ENCODE measurements around the gene CASZ1. TPM values are rescaled to one million over a fixed set of nuclear protein-coding genes. Genes with fewer than 3 reads are reported as not detected.

The CASZ1 gene
- total and polyA plus RNA-seq, 4 experiments from 2014 or later: 0.13 to 8.8 (median 4.7) TPM

DNA sequence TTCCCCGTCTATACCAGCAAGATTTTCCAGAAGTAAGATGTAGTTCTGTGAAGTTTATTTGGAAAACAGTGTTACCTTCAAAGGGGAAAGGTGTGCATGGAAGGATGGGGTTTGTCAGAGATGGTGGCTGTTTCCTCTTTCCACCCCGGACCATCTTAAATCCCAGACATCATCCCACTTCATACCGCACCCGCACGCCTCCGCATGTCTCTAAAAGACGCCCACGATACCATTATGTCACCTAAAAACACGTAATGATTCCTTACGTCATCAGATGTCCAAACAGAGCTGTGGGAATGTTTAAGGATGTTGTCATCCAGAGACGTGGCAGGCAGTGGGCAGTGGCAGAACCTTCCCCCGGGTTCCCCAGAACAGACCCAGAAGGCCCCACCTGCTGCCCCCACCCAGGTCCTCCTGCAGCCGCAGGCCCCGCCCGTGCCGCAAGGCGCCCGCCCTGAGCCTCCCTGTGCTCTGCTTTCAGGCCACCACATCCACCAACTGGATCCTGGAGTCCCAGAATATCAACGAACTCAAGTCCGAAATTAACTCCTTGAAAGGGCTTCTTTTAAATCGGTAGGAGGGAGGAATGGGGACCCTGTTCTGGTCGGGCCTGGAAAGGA, 169.5 kb downstream of the CASZ1 start:
- Histone ChIP-seq H3K36me3 (ENCODE audit: insufficient read depth, low read length) (peaks cover 16% of the 10 kb centered on the region), H3K9me3 (ENCODE audit: control insufficient read depth in 1 of 2, low read length in 2 of 2) (no peaks in the 10 kb centered on the region), H3K27me3 (ENCODE audit: insufficient read depth, low read length) (no peaks in the 10 kb centered on the region), H3K27ac (ENCODE audit: low read depth, low read length) (no peak overlapping the region), H3K4me3 (ENCODE audit: low read length in 2 of 2) (no peak overlapping the region), H3K4me1 (ENCODE audit: insufficient read depth, low read length) (no peaks in the 10 kb centered on the region)
- Mint-ChIP-seq H3K9me3 (no peaks in the 10 kb centered on the region), H3K4me3 (no peak overlapping the region), H3K4me1 (no peaks in the 10 kb centered on the region), H3K36me3 (peaks cover 23 to 35% of the 10 kb centered on the region in 2 donors), H3K27me3 (no peaks in the 10 kb centered on the region), H3K27ac (no peak overlapping the region)
- ChIA-PET POLR2A (ENCODE audit: partially characterized antibody) (no interaction called here), CTCF (ENCODE audit: partially characterized antibody) (no interaction called here)
- intact Hi-C loops (cut with micrococcal nuclease): no loop called here
- no peak for DNase-seq

DNA sequence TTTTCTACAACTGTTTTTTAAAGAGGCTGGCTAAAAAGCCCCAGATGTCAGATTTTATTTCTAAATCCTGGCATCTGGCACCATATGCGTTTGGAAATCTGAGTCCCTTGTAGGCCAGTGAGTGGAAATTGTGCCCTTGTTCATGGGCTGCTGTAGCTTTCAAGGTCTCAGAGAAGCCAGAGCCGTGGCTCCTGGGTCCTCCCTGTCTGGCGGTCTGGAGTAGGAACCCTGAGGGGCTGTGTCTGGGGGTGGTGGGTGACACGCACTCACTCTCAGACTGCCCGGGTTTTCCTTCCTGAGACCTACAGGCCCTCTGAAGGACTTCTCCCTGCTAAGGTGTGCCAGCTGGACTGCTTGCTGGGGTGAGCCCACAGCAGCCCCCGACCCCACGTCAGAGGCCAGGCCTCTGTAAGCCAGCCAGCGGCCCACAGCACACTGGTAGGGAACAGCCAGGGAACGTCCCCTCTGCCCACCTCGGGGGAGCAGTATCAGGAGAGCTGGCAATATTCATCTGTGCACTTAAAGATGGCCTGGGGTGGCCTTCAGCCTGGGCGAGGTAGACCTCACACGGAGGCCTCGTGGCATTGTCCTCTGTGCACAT, 170.2 kb downstream of the CASZ1 start:
- ChIA-PET CTCF (ENCODE audit: partially characterized antibody) (no interaction called here), POLR2A (ENCODE audit: partially characterized antibody) (no interaction called here)
- H3K27me3 ChIP-seq (ENCODE audit: insufficient read depth, low read length): no peaks in the 10 kb centered on the region
- no peak for DNase-seq
- peaks cover 23 to 35% of the 10 kb centered on the region in 2 donors for H3K36me3 Mint-ChIP-seq
- no peaks in the 10 kb centered on the region for H3K27me3 Mint-ChIP-seq
- H3K36me3 ChIP-seq (ENCODE audit: insufficient read depth, low read length): peaks cover 18% of the 10 kb centered on the region
- H3K4me3 Mint-ChIP-seq: no peak overlapping the region
- H3K4me3 ChIP-seq (ENCODE audit: low read length in 2 of 2): no peak overlapping the region
- no peak overlapping the region for H3K27ac ChIP-seq (ENCODE audit: low read depth, low read length)
- no peaks in the 10 kb centered on the region for H3K4me1 ChIP-seq (ENCODE audit: insufficient read depth, low read length)
- H3K27ac Mint-ChIP-seq: no peak overlapping the region
- H3K4me1 Mint-ChIP-seq: no peaks in the 10 kb centered on the region
- intact Hi-C loops (cut with micrococcal nuclease): no loop called here
- no peaks in the 10 kb centered on the region for H3K9me3 Mint-ChIP-seq
- H3K9me3 ChIP-seq (ENCODE audit: control insufficient read depth in 1 of 2, low read length in 2 of 2): no peaks in the 10 kb centered on the region

DNA sequence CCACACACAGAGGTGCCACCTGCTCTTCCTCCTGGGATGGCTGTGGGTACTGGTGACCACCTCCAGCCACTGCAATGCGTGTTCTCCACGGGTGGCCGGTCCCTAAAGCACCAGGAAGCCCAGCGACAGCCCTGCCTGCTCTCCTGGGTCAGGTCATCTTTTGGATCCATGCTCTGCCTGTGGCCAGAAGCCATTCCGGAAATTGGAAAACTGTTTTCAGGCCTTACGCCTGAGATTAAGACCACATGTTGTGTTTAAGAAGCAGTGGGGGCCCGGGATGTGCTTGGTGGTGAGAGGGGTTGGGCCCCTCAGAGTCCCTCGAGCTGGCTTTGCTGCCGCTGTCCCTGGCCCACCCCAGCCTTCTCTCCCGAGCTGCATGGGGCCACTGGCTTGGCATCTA, 170.9 kb downstream of the CASZ1 start:
- H3K36me3 Mint-ChIP-seq: peaks cover 23 to 33% of the 10 kb centered on the region in 2 donors
- intact Hi-C loops (cut with micrococcal nuclease): no loop called here
- no peaks in the 10 kb centered on the region for H3K9me3 Mint-ChIP-seq

DNA sequence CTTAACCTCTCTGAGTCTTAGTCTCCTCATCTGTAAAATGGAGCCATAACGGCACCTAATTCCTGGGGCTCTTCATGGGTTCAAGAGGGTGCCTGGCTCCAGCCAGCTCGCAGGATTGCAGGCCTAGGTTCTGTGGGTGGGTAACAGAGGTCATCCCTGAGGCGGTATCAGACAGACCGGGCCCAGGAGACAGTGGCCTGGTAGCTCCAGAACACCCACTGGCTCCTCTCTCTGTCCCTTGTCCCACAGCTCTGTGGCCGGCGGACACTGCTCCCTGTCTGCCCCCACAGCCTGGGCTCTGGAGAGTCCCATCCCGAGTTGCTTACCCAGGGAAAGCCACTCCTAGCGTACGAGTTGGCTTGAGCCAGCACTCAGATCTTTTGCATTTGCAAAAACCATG, 171.4 kb downstream of the CASZ1 start:
- H3K9me3 Mint-ChIP-seq: no peaks in the 10 kb centered on the region
- no peaks in the 10 kb centered on the region for H3K9me3 ChIP-seq (ENCODE audit: control insufficient read depth in 1 of 2, low read length in 2 of 2)
- ChIA-PET CTCF (ENCODE audit: partially characterized antibody) (no interaction called here), POLR2A (ENCODE audit: partially characterized antibody) (no interaction called here)
- DNase-seq: no peak
- no peak overlapping the region for H3K27ac ChIP-seq (ENCODE audit: low read depth, low read length)
- peaks cover 20 to 31% of the 10 kb centered on the region in 2 donors for H3K36me3 Mint-ChIP-seq
- H3K27me3 Mint-ChIP-seq: no peaks in the 10 kb centered on the region
- intact Hi-C loops (cut with micrococcal nuclease): no loop called here
- no peak overlapping the region for H3K4me3 Mint-ChIP-seq
- no peaks in the 10 kb centered on the region for H3K27me3 ChIP-seq (ENCODE audit: insufficient read depth, low read length)
- H3K4me1 ChIP-seq (ENCODE audit: insufficient read depth, low read length): no peaks in the 10 kb centered on the region
- no peak overlapping the region for H3K27ac Mint-ChIP-seq
- H3K4me3 ChIP-seq (ENCODE audit: low read length in 2 of 2): no peak overlapping the region
- peaks cover 18% of the 10 kb centered on the region for H3K36me3 ChIP-seq (ENCODE audit: insufficient read depth, low read length)
- H3K4me1 Mint-ChIP-seq: no peaks in the 10 kb centered on the region

More for the DNA sequence above, 170.9 kb downstream of the CASZ1 start:
- no peaks in the 10 kb centered on the region for H3K4me1 Mint-ChIP-seq
- H3K36me3 ChIP-seq (ENCODE audit: insufficient read depth, low read length): peaks cover 18% of the 10 kb centered on the region
- no peaks in the 10 kb centered on the region for H3K4me1 ChIP-seq (ENCODE audit: insufficient read depth, low read length)
- no peak overlapping the region for H3K4me3 ChIP-seq (ENCODE audit: low read length in 2 of 2)
- no peak overlapping the region for H3K27ac Mint-ChIP-seq
- no peaks in the 10 kb centered on the region for H3K27me3 ChIP-seq (ENCODE audit: insufficient read depth, low read length)
- no peak for DNase-seq
- no peaks in the 10 kb centered on the region for H3K9me3 ChIP-seq (ENCODE audit: control insufficient read depth in 1 of 2, low read length in 2 of 2)
- ChIA-PET CTCF (ENCODE audit: partially characterized antibody) (no interaction called here), POLR2A (ENCODE audit: partially characterized antibody) (no interaction called here)
- no peak overlapping the region for H3K4me3 Mint-ChIP-seq
- no peak overlapping the region for H3K27ac ChIP-seq (ENCODE audit: low read depth, low read length)
- no peaks in the 10 kb centered on the region for H3K27me3 Mint-ChIP-seq

DNA sequence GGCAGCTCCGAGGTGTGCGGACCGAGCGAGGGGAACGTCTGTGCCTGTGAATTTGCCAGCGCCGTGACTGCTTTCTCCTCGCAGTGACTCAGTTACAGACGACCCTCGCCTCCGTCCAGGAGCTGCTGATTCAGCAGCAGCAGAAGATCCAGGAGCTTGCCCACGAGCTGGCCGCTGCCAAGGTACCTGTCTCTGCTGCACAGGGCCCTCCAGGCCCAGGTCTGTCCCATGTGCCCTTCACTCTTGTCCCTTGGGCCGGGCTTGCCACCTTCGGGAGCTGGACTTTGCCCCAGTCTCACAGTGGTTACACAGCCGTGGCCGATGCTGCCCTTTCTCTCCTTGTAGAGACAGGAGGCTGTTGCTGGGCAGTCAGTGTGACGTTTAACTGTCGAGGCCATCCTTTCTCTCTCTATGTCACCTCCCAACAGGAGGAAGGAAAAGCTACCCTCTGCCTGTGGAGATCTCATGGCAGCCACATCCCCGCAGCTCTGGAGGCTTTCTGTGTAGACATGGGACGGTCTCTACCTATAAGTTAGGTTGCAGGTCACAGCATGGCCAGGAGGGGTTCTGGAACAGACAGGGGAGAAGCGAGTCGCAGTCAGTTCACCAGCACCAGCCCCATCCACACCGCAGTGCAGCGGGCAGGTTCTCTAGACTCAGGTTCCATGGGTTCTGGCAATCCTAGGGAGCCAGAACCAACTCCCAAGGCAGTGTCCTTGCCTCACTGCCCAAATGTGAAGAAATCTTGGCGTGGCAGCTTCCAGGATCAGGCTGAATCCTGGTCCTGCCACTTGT, 172.0 kb downstream of the CASZ1 start:
- no peak overlapping the region for H3K4me3 ChIP-seq (ENCODE audit: low read length in 2 of 2)
- ChIA-PET CTCF (ENCODE audit: partially characterized antibody) (no interaction called here), POLR2A (ENCODE audit: partially characterized antibody) (no interaction called here)
- Mint-ChIP-seq H3K4me1 (no peaks in the 10 kb centered on the region), H3K36me3 (peaks cover 20 to 31% of the 10 kb centered on the region in 2 donors), H3K4me3 (no peak overlapping the region), H3K27ac (no peak overlapping the region), H3K9me3 (no peaks in the 10 kb centered on the region), H3K27me3 (no peaks in the 10 kb centered on the region)
- no peak overlapping the region for H3K27ac ChIP-seq (ENCODE audit: low read depth, low read length)
- no peaks in the 10 kb centered on the region for H3K27me3 ChIP-seq (ENCODE audit: insufficient read depth, low read length)
- peaks cover 18% of the 10 kb centered on the region for H3K36me3 ChIP-seq (ENCODE audit: insufficient read depth, low read length)
- H3K4me1 ChIP-seq (ENCODE audit: insufficient read depth, low read length): no peaks in the 10 kb centered on the region
- DNase-seq: no peak
- intact Hi-C loops (cut with micrococcal nuclease): no loop called here
- no peaks in the 10 kb centered on the region for H3K9me3 ChIP-seq (ENCODE audit: control insufficient read depth in 1 of 2, low read length in 2 of 2)

DNA sequence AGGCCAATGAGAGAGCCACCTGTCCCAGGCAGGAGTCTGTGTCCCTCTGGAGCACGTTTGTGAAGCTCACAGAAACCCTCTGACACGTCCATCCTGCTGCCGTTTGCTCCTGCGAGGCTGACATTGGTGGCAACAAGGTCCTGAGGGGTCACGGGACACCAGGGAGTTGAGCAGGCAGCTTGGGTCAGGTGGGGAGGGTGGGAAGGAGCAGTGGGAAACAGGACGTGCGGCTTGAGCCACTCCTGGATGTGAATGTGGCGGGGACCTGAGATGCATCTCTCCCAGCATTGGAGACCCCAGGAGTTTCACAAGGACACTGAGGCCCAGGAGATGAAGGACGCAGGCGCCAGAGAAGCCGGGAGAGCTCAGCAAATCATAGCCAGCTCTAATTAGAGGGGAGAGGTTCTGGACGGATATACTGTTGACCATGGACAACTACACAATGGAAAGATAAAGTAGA, 172.7 kb downstream of the CASZ1 start:
- no peak for DNase-seq
- Histone ChIP-seq H3K4me3 (ENCODE audit: low read length in 2 of 2) (no peak overlapping the region), H3K4me1 (ENCODE audit: insufficient read depth, low read length) (no peaks in the 10 kb centered on the region), H3K36me3 (ENCODE audit: insufficient read depth, low read length) (peaks cover 18% of the 10 kb centered on the region), H3K27ac (ENCODE audit: low read depth, low read length) (no peak overlapping the region), H3K9me3 (ENCODE audit: control insufficient read depth in 1 of 2, low read length in 2 of 2) (no peaks in the 10 kb centered on the region), H3K27me3 (ENCODE audit: insufficient read depth, low read length) (no peaks in the 10 kb centered on the region)
- Mint-ChIP-seq H3K4me3 (no peak overlapping the region), H3K27me3 (no peaks in the 10 kb centered on the region), H3K4me1 (no peaks in the 10 kb centered on the region), H3K9me3 (no peaks in the 10 kb centered on the region), H3K27ac (no peak overlapping the region), H3K36me3 (peaks cover 20 to 29% of the 10 kb centered on the region in 2 donors)
- ChIA-PET POLR2A (ENCODE audit: partially characterized antibody) (no interaction called here), CTCF (ENCODE audit: partially characterized antibody) (no interaction called here)
- intact Hi-C loops (cut with micrococcal nuclease): no loop called here

DNA sequence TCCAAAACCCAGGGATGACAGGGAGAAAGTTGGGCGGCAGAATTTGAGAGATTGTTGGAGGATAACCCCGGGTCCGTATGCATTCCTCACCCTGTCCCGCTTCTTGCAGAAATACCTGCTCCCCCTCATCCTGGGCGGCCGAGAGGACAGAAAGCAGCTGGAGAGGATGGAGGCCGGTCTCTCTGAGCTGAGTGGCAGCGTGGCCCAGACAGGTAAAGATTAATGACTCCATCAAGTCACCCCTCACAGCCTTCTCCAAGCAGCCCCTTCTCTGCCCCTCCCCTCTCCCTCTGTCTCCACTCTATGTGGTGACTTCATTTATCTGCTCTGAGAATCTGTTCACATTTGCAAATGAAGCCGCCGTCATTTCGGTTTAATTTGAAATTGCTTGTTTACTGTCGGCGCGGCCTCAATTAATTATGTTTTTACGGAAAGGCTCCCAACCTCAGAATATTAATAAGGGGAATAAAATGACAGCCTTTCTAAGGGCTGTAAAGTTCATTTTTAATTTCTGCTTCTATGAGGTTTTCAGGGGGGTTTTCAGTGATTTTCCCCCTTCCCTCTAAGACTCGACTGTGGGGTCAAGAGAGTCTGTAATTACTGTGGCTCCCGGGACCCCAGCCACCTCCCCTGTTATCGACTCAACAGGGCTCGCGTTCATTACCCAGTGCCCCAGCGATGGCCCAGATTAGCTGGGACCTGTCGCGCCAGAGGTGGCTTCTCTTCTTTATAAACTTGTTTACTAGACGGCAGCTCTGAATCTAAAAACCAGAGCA, 173.3 kb downstream of the CASZ1 start:
- Mint-ChIP-seq H3K4me1 (no peaks in the 10 kb centered on the region), H3K27me3 (no peaks in the 10 kb centered on the region), H3K27ac (peak overlapping the region in 1 of 7 donors; percentile 18), H3K9me3 (no peaks in the 10 kb centered on the region), H3K4me3 (no peak overlapping the region), H3K36me3 (peaks cover 20 to 32% of the 10 kb centered on the region in 2 donors)
- ChIA-PET CTCF (ENCODE audit: partially characterized antibody) (no interaction called here), POLR2A (ENCODE audit: partially characterized antibody) (no interaction called here)
- intact Hi-C loops (cut with micrococcal nuclease): no loop called here
- Histone ChIP-seq H3K4me1 (ENCODE audit: insufficient read depth, low read length) (no peaks in the 10 kb centered on the region), H3K27ac (ENCODE audit: low read depth, low read length) (no peak overlapping the region), H3K9me3 (ENCODE audit: control insufficient read depth in 1 of 2, low read length in 2 of 2) (no peaks in the 10 kb centered on the region), H3K36me3 (ENCODE audit: insufficient read depth, low read length) (peaks cover 18% of the 10 kb centered on the region), H3K4me3 (ENCODE audit: low read length in 2 of 2) (no peak overlapping the region), H3K27me3 (ENCODE audit: insufficient read depth, low read length) (no peaks in the 10 kb centered on the region)
- DNase-seq: no peak
